ENCODE results near the gene NR1I2.

- TF ChIP-seq, protein P1, sequence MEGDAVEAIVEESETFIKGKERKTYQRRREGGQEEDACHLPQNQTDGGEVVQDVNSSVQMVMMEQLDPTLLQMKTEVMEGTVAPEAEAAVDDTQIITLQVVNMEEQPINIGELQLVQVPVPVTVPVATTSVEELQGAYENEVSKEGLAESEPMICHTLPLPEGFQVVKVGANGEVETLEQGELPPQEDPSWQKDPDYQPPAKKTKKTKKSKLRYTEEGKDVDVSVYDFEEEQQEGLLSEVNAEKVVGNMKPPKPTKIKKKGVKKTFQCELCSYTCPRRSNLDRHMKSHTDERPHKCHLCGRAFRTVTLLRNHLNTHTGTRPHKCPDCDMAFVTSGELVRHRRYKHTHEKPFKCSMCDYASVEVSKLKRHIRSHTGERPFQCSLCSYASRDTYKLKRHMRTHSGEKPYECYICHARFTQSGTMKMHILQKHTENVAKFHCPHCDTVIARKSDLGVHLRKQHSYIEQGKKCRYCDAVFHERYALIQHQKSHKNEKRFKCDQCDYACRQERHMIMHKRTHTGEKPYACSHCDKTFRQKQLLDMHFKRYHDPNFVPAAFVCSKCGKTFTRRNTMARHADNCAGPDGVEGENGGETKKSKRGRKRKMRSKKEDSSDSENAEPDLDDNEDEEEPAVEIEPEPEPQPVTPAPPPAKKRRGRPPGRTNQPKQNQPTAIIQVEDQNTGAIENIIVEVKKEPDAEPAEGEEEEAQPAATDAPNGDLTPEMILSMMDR (IDR thresholded peaks at IDR 0.05; ENCODE audit: insufficient read depth, low read length) = no peak
- TF ChIP-seq REST (IDR thresholded peaks at IDR 0.05; ENCODE audit: insufficient replicate concordance, low read depth) = no peak
- TF ChIP-seq SPI1 (IDR thresholded peaks at IDR 0.05; ENCODE audit: borderline replicate concordance, low read depth) = no peak
Measured at GRCh38 chr3:119745942-119746341, 36.0 kb upstream of the NR1I2 start.
